Activated CD4-positive, alpha-beta T cell treated with anti-CD3 and anti-CD28 coated beads, Interleukin-2, Interleukin-6, amounts not matched to agents 100 ng/mL and 50 ng/mL, durations not matched to agents 16 hours and 8 hours (primary cell): ENCODE data around the gene EDNRB.
"Not testable (repeated sequence)": the region's sequence is repeated elsewhere in the genome, so short reads cannot be mapped to it uniquely, and the experiment has no call there.

Source experiments
- DNase-seq: peaks from one replicate; pipeline ENCODE4 v3.0.0-alpha.2; 2020

Gene EDNRB

DNA sequence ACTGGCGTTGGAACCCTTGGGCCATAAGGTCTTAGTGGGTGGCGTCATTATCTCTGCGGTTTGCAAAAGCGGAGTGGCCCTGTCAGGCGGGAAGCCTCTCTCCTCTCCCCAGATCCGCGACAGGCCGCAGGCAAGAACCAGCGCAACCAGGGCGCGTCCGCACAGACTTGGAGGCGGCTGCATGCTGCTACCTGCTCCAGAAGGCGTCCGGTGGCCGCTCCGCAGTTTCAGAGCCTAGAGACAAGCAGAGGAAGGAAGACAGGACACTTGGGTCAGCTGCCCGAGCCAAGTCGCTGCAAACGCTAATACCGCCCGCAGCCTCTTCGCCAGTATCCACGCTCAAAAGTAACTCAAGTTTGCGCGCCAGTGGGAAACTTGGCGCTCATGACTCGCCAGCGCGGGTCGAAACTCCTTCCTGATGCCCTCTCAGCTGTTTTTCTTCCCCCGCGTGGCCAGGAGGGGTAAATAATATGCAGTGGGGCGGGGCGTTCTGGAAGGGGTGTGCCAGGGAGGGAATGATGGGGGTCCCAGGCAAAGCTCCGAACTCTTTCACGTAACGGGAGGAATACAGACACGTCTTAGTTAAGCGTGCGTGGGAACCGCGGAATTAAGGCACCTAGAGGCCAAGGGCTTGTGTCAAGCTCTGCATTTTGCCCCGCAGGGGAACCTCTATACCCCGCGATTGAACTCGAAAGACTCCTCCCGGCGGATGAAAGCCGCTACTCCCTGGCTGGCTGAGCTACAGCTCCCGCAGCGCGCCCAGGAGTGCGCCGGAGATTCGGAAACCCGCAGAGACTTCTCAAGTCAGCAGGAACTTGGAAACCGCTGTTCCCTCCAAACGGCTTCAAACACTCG is at the start of gene EDNRB:
Gene EDNRB (minus strand): TSS at position 441 of the 855 bp plus-strand sequence. CDS start 258 bp downstream, at position 183.
- no peak for DNase-seq

DNA sequence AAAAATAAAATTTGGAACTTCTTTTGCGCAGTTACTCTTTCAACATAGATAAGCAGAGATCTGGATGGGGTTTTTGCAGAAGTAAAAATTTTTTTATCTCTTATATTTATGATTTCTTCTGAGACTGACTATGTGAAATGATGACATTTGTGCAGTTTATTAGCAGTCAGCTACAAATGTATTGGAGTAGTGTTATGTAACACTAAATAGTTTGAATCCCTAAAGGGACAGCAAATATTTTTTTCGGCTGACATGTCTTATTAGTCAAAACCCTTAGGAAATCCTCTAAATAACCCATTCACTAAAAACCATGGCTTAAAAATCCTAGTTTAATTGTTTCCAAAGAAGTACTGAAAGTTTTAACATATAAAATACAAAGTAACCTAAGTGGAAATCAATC is 48.0 kb upstream of the EDNRB start:
- DNase-seq: no peak

DNA sequence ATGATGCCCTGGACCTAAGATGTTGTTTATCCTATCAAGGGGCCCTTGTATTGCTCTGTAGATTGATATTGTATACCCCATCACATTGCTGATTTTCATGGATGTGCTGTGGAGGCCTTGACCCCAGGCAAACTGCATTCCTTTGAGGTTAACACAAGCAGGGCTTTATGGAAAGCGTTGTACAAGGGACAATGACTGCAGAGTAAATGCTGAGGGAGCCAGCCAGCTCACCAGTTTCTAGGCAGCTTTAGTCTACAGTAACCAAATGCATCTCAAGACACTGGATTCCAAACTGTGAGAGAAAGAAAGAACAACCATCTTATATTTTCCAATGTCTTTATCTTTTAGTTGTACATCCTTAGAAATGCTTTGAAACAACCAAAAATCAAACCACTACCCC is 34.1 kb upstream of the EDNRB start:
- no peak for DNase-seq

DNA sequence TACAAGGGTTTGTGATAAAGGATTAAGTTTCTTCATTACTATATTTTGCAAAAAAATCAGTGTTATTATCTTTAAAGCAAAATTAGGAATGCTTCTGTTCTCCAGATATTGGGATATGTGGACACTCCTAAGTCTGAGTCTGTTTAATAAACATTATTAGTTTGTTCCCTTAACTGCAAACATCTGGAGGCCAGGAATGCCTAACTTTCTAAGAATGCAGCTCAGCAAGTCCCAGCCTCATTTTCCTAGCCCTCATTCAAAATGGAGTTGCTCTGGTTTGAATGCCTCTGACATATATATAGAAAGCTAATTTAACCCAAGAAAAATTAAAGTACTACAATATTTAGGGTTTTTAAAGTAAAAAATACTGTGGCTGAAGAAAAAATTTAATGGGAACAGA is 33.6 kb upstream of the EDNRB start:
- DNase-seq: no peak

DNA sequence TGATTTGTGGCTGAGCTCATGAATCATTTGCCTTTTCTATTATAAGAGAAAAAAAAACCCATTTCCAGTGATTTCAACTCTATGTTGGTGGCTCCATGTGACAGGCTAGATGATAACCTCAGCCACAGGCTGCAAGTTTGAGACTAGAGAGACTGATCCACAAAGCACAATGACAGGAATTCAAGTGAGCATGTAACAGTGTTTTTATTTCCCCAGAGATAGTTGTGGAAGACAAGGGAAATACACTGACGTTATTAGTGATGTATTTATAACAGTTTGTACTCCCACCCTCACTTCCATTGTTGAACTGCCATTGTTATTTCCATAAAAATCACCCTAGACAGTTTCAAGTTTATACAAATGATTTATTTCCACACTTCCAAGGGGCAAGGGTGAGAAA is 27.9 kb upstream of the EDNRB start:
- DNase-seq: no peak

DNA sequence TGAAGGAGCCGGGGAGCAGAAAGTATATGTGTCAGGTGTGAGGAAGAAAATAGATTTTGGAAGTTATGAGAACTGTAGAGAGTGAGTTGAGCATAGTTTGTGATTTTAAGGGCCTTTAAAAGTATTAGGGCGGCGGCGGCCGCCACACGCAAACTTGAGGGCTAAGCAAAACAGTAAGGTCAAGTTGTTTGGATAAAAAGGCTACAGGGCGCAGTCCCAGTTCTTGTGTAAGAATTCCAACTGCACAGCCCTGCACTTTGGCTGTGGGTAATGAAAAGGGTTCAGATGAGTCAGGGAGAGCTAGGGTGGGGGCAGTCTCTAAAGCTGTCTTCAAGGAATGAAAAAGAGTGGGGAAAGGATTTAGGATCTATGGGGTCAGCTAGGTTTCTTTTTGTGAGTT is 16.4 kb upstream of the EDNRB start:
- not testable (repeated sequence) for DNase-seq

DNA sequence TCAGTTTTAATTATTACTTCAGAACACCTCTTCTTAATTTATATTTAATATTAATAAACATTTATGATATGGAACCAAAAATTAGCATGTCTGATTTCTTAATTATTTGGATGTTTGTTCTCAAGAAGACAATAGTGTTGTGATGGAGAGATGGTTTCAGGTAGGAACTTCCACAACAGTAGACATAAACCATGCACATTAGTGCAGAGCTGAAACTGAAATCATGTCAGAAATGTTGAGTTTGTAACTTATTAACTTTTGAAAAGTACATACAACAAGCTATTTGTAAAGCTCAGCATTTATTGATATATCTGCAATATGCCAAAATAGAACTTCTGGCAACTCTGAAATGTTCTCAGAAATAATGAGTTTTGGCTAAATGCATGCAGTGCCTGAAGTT is 11.8 kb upstream of the EDNRB start:
- DNase-seq: no peak

DNA sequence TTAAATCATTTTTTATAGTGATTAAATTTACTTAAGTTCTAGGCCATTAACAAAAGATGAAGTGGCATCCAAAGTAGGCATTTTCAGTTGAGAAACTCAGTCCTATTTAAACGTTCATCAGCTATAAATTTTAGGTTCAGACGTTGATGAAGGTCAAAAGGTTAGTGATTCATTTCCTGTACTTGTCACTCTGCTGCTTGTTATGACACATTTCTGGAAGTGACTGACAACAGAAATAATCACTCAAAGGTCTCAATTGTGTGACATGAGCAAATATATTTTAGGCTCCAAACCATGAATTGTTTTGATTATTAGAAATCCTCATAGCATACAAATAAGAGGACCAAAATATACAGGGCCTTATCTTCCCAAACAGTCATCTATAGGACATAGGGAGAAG is 10.3 kb upstream of the EDNRB start:
- DNase-seq: peak; percentile 43

DNA sequence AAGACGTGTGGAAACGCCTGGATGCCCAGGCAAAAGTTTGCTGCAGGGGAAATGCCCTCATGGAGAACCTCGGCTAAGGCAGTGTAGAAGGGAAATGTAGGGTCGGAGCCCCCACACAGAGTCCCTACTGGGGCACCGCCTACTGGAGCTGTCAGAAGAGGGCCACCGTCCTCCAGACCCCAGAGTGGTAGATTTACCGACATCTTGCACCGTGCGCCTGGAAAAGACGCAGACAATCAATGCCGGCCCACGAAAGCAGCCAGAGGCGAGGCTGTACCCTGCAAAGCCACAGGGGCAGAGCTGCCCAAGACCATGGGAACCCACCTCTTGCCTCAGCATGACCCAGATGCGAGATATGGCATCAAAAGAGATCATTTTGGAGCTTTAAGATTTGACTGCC is 7.0 kb upstream of the EDNRB start:
- DNase-seq: no peak

DNA sequence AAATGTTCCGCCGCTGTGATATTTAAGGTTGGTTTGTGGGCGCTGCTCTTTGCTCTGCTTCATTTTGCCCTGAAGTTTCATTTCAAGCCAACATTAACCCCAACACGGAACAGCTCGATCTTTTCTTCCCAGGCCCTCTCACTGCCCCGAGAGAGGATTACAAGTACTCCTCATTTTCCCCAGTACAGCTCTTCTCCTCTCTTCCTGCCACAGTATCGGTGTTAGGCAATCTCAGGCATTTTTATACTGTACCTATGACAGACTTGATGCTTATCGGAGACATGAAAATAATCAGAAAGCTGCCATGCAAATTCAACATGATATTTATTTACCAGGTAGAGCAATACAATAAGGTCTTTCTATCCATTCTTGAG is 1.3 kb upstream of the EDNRB start:
- DNase-seq: no peak

DNA sequence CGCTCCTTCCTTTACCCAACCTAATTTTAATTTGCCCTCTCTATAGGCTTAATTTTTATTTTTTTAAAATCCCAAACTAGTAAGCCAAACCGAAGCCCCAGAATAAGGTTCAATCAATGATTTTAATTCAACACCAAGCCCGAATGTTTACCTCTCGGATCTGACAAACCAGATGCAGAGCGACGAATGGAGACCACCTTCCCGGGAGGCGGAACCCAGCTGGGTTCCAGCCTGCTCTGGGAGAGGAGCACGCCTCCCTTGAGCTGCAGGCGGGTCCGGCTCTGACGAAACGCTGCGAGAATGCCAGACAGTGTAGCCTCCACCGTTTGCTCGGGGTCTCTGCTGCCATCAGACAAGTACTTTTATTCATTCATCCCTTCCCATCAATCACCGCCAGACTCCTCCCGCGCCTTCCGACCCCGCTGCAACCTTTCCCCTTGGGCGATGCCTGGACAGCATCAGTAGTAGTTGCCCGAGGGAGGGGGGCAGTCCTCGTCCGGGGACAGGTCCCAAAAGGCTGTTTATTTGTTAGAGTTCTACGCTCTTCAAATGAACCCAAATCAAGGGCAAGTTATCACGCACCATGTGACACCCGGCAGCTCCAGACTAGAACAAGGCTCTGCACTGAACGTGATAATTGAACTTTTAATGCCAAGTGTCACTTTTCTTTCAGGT is 752 bp upstream of the EDNRB start:
- DNase-seq: no peak

DNA sequence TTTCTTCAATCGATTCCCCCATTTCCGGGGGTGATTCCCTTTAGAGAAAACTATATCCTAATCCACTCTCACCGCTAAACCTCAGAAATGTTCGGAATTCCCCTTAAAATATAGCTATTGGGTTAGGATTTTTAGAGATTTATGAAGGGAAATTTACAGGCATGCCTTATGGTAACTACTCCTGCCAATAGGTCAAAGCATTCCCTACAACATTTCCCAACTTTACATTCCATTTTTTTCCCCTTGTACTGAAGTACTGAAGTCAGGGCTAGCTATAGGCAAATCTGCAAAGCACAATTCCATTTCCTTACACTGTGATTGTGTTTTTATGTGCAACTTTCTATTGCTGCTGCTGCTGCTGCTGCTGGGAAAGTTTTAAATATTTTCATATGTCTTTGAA is 2.1 kb downstream of the EDNRB start:
- DNase-seq: no peak

DNA sequence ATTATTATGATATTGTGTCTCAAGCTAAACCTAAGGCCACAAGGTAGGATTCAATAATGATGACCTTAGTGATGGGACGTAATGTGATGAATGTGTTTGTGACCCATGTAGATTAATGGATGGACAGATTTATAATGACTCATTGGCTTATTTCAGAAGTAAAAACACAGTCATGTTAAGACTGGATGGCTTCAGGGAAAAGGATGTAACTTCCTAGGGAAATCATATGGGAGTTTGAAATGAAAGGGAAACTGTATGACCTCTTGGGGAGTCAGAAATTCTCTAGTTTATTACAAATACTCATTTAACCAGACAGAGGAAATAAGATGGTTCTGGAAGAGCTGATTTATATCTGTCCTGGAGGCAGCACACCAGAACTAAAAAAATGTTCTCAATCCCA is 2.9 kb downstream of the EDNRB start:
- no peak for DNase-seq

DNA sequence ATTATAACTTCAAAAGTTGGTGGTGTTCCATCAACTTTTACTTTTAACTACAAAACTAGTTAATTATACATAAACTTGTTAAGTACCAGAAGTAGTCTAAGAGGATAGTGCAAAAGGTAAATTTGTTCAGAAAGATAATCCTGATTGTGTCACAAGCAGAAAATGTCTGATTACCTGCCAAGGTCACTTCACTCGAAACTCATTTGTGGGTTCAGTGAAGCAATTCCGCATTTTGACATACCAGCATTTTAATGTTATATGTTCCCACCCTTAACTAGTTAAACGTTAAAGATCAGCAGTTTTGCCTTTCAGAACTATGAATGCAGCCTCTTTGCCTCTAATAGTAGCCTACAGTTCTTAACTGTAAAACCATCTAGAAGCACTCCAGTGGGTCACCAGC is 5.6 kb downstream of the EDNRB start:
- no peak for DNase-seq

DNA sequence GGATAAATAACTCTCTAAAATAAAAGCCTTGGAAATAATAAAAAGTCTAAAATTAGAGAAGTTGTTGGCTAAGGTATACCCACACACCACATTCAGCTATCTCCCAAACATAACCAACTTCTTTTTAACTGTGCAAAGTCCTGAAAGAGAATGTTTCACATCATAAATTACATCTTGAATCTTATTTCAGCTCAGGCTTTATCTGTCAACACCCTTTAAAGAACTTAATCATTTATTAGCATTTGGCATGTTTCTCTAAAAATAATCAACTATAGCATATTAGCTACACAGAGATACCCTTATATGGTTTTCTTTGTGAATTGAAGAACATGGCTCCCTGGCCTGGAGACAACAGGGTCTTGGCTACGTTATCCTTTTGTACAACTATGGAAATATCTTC is 6.9 kb downstream of the EDNRB start:
- no peak for DNase-seq

DNA sequence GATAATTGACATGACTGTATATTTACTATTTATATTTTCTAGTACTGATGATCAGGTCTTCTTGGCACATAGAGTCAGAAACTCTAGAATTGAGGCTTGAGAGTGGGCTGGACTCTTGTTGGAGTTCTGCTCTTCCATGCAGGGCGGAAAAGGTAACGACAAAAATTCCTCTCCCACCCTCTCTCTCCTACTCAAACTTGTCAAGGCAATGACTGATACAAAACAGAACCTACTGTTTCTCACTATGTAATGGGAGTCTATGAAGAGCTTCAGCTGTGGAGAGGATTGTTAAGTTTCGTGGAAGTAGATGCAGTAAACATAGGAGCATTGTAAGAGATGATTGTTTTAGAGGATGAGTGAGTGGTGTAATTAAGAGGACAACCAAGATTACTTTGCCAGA is 8.8 kb downstream of the EDNRB start:
- DNase-seq: no peak

DNA sequence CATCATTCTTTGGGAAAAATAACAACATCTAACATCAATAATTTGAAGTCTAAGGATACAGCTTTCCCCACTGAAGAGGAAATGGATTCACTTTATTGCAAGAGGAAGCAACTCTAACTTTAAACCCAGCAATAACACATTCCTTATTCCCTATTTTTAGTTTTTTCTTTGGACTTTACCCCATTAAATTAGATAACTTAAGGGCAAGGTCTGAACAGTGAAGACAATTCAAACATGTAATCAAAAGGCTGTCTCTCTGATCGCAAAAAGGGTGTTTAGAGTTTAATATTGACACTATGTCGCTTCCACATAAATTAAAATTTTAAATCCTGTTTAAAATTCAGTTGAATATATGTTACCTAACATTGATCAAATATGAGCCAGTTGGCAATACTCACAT is 10.1 kb downstream of the EDNRB start:
- DNase-seq: no peak

DNA sequence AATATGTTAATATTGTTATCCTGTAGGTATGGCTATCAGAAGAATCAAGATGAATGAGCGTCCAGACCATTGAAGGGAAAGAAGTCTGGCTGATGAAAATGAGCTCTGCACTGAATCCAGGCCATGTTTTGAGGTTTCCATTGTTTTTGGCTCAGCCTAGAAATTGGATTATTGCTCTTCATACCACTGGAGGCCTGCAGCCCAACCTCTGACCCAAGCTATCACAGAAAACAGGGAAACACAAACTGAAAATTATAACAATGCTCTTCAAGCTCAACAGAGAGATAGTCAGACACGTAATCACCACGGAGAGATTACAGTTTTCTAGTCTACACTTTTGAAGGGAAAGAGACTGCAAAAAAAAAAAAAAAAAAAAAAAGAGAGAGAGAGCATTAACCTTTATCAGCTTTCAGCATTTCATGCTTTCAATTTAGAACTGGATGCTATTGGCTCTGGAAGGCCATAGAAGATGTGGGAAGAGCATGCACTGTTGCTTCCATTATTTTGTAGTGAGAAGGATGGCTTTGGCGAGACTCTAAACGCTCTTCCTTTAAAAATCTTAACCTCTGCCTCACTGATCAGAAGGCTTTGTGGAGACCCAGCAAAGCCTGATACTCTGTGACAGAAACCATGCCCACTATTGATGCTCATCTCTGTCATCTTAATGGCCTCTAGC is 10.8 kb downstream of the EDNRB start:
- no peak for DNase-seq

DNA sequence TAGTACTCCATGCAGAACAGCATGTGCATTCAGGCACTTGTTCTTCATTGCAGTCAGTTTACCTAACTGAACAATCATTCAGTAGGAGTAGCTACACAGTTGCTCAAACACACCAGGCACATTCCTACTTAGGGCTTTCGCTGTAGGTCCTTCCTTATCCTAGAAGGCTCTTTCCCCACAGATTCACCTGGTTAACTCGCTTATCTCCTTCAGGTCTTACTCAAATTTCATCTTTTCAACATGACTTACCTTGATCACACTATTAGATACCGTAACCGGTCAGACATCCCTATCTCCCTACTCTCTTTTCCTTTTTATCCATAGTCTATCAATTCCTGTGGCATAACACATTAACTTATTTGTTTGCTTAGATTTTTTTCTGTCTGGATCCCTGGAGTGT is 14.6 kb downstream of the EDNRB start:
- DNase-seq: no peak

DNA sequence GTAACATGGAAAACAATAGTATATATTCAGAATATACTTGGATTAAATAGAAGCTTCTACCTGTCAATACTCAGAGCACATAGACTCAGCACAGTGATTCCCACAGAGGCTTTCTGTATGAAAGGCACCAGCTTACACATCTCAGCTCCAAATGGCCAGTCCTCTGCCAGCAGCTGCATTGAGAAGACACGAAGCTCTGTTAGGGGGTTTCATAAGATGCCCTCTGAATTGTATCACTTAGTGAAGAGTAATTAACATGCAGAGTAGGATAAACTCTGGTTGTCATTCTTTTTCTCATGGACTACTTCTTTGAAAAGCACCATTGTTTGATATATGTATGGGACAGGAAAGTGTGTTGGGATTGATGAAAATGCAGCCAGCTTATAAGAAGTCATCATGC is 15.2 kb downstream of the EDNRB start:
- DNase-seq: no peak

DNA sequence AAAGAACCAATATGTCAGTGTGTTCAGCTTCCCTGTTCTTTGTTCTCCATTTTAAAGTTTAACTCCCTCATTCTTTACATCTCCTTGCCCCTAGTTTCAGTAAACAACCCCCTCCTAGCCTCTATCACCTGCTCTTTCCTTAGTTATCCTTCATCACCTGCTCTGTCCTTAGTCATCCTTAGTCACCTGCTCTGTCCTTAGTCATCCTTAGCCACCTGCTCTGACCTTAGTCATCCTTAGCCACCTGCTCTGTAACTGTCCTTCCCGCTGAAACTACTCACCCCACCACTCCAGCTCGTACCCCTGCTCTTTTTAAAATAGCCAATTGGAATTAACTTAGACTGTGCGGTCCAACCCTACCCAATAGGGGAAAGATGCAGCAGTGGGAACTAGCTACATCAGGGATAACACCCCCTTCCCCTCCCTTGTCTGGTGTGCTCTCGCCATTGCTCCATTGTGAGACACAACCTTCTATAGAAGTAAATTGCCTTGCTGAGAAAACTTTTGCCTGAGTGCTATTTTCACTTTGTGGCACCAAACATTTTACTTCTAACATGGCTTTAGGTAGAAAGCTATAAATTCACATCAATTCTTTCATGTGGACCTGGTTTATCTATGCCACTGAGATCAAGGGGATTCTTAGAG is 16.2 kb downstream of the EDNRB start:
- no peak for DNase-seq

DNA sequence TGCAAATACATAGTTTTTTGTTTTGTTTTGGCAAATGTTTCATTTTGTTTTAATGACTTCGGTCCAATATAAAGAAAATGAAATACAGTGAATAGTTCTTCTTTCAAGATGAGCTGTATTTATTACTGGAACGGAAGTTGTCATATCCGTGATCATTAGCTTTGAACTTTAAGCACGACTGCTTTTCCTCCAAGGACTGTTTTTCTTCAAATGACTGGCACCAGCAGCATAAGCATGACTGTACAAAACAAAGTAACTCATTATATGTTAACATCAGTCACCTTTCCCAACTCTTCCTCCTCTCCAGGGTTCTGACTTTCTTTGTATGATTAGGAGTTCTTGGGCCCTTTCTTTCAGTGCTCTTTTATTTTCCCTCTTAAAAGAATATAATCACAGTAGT is 20.5 kb downstream of the EDNRB start:
- DNase-seq: no peak

DNA sequence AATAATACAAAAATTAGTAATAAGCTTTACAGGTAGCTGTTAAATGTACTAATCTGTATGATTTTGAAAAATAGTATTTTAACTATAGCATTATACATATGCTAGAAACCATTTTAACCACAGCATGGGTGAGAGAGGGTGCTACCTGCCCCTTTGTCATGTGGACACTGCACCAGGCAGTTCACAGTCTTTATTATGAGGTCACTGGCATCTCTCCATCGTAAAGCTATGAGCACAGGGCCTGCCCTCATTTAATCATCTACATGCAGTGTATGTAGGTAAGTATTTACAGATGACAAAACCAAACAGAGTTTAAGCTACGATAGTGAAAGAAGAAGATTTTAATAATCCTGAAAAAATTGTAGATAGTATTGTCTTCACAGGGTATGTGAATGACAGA is 21.7 kb downstream of the EDNRB start:
- no peak for DNase-seq

DNA sequence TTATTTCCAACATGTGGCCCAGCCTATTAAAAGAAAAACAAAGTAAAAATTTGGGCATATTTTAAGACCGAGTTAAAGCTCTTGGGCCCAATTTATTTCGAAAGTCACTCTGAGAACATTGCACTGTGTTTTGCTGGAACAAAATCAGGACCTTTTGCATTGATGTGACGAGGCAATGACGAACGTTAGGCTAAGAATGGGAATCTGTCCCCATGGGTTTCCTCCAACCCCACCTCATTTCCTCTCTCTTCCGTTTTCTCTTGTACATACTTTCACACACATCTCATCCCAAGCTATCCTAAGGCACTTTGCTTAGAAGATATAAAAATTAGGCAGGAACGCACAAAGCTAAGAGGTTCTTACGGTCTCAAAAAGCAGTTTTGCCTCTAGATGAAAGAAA is 22.1 kb downstream of the EDNRB start:
- DNase-seq: no peak
